Measurements from ENCODE around the gene NFATC3. TPM values are rescaled to one million over a fixed set of nuclear protein-coding genes. Genes with fewer than 3 reads are reported as not detected.

NFATC3 gene
- total RNA-seq, 1 experiment from 2014 or later, result 33.0 TPM

GRCh38 chr16:68257906-68258800 lies 173.0 kb downstream of the NFATC3 start:
- Histone ChIP-seq H2AFZ (ENCODE audit: low read length) (no peak overlapping the region), H3T11ph (ENCODE audit: low read length) (no peak overlapping the region), H3K4me2 (ENCODE audit: insufficient read depth, insufficient read length, low read length) (no peak overlapping the region), H3K79me1 (ENCODE audit: insufficient read depth, low read depth, low read length, poor library complexity, severe bottlenecking) (no peaks in the 10 kb centered on the region), H3K27ac (ENCODE audit: insufficient read length, low read depth, low read length) (no peak overlapping the region), H2BK20ac (ENCODE audit: low read depth, low read length, poor library complexity, severe bottlenecking) (no peak overlapping the region), H3K23me2 (ENCODE audit: insufficient read length, low read depth, low read length, poor library complexity, severe bottlenecking) (no peaks in the 10 kb centered on the region), H3K14ac (ENCODE audit: insufficient read depth, low read length) (no peak overlapping the region), H3K9ac (ENCODE audit: extremely low read depth, insufficient read length, low read length) (no peak overlapping the region), H3K56ac (ENCODE audit: insufficient read length, low read depth, low read length) (no peak overlapping the region), H3K27me3 (ENCODE audit: insufficient read depth, low read length) (no peaks in the 10 kb centered on the region), H3K4me1 (ENCODE audit: insufficient read depth, low read length) (no peaks in the 10 kb centered on the region), H2BK15ac (ENCODE audit: low read depth, low read length) (no peak overlapping the region), H4K91ac (ENCODE audit: insufficient read length, low read depth, low read length) (no peak overlapping the region), H4K8ac (replicated peaks; ENCODE audit: insufficient read length, low read depth, low read length) (no peak overlapping the region), H3K18ac (ENCODE audit: insufficient read length, low read depth, low read length) (no peak overlapping the region), H3K9me3 (ENCODE audit: control insufficient read depth, low read depth, low read length) (no peaks in the 10 kb centered on the region), H3K23ac (ENCODE audit: insufficient read length, low read depth, low read length) (no peak overlapping the region), H2BK12ac (ENCODE audit: insufficient read length, low read depth, low read length) (no peak overlapping the region), H2BK120ac (ENCODE audit: low read depth, low read length, poor library complexity, severe bottlenecking) (no peak overlapping the region), H2BK5ac (ENCODE audit: insufficient read length, low read length) (no peak overlapping the region), H2AK5ac (ENCODE audit: insufficient read length, low read length) (no peak overlapping the region), H4K20me1 (ENCODE audit: control insufficient read depth, insufficient read depth, insufficient read length) (no peaks in the 10 kb centered on the region), H4K5ac (ENCODE audit: insufficient read length, low read depth, low read length) (no peak overlapping the region), H3K79me2 (ENCODE audit: insufficient read depth, low read length) (no peaks in the 10 kb centered on the region), H3K4ac (ENCODE audit: low read depth, low read length) (no peak overlapping the region)
- no CpG with 5 or more reads among the region's 13 CpGs for WGBS (ENCODE audit: extremely low coverage, insufficient read length, low lambda C conversion rate)
- no peak for TF ChIP-seq CTCF (conservative IDR thresholded peaks at IDR 0.05)
- Mint-ChIP-seq H3K27me3 (ENCODE audit: low read depth) (peaks cover 2% of the 10 kb centered on the region; the same call in 1 of the 2 replicates), H3K9me3 (no peaks in the 10 kb centered on the region), H3K36me3 (ENCODE audit: insufficient read depth in 1 of 3, low read depth in 3 of 3) (peaks cover 0 to 10% (median under 1%) of the 10 kb centered on the region in 3 experiments; a peak in 4 of 7 replicates), H3K27ac (peak overlapping the region in 2 of 3 experiments; percentile 61 to 77; a peak in 1 of 7 replicates), H3K4me3 (no peak overlapping the region; a peak in 1 of 5 replicates), H3K4me1 (0 out of 4 replicates have a peak, but pooled peaks cover 0 to 3% of the 10 kb centered on the region in 2 experiments)
- no peak for DNase-seq
